Measurements from ENCODE around the gene SLC30A7. TPM values are rescaled to one million over a fixed set of nuclear protein-coding genes. Genes with fewer than 3 reads are reported as not detected.

Gene SLC30A7
- polyA plus RNA-seq, 3 donors = 9.2 to 23.3 (median 17.6) TPM

- WGBS (ENCODE audit: insufficient coverage) = no CpG with 5 or more reads among the region's 2 CpGs
- H3K36me3 ChIP-seq (replicated peaks in 1 of 2; ENCODE audit: control insufficient read depth in 1 of 2, insufficient read depth in 2 of 2, low read length in 2 of 2) = peaks cover 21 to 45% of the 10 kb centered on the region in 2 donors
- no peak overlapping the region for H3K9ac ChIP-seq (ENCODE audit: insufficient read depth, low read length, poor library complexity, severe bottlenecking)
- no peak overlapping the region for H3K27ac ChIP-seq (ENCODE audit: low read depth in 1 of 2, low read length in 2 of 2)
- H2AFZ ChIP-seq (ENCODE audit: insufficient read depth, low read depth, low read length, poor library complexity, severe bottlenecking) = no peak overlapping the region
- H3K27me3 ChIP-seq (ENCODE audit: control insufficient read depth in 2 of 2, insufficient read depth in 2 of 2, low read length in 2 of 2) = no peaks in the 10 kb centered on the region
- no peak overlapping the region for H3K4me3 Mint-ChIP-seq
- no peaks in the 10 kb centered on the region for H3K4me1 ChIP-seq (ENCODE audit: control insufficient read depth in 1 of 2, insufficient read depth in 2 of 2, low read length in 2 of 2)
- intact Hi-C loops (cut with micrococcal nuclease) = no loop called here
- peaks cover 0 to 3% (median 0%) of the 10 kb centered on the region in 7 donors for H3K9me3 Mint-ChIP-seq
- TF ChIP-seq CTCF (IDR thresholded peaks at IDR 0.05) = no peak
- H4K20me1 ChIP-seq (ENCODE audit: insufficient read depth, low read length) = peaks cover 14% of the 10 kb centered on the region
- no peak overlapping the region for H3K27ac Mint-ChIP-seq
- no peaks in the 10 kb centered on the region for H3K9me3 ChIP-seq (replicated peaks in 1 of 2; ENCODE audit: control insufficient read depth in 1 of 2, insufficient read depth in 1 of 2, low read length in 2 of 2)
- DNase-seq = no peak
- H3K79me2 ChIP-seq (ENCODE audit: insufficient read depth, low read length) = no peaks in the 10 kb centered on the region
- H3K4me1 Mint-ChIP-seq = no peaks in the 10 kb centered on the region
- no peak overlapping the region for H3K4me3 ChIP-seq (replicated peaks in 1 of 3; ENCODE audit: low read depth in 2 of 3, low read length in 3 of 3)
- H3K27me3 Mint-ChIP-seq (ENCODE audit: low read depth in 3 of 3) = no peaks in the 10 kb centered on the region
- no peak overlapping the region for H3K4me2 ChIP-seq (replicated peaks; ENCODE audit: extremely low read depth, low read length, poor library complexity, severe bottlenecking)
- H3K36me3 Mint-ChIP-seq = peaks cover 29 to 52% of the 10 kb centered on the region in 2 donors
These were observed 58.3 kb downstream of the SLC30A7 start for GRCh38 chr1:100953960-100954730.

GRCh38 chr1:100955322-100955721 lies 59.4 kb downstream of the SLC30A7 start:
- no peak for DNase-seq
- no peak for TF ChIP-seq CTCF (IDR thresholded peaks at IDR 0.05)
- Histone ChIP-seq H3K27ac (ENCODE audit: low read depth in 1 of 2, low read length in 2 of 2) (no peak overlapping the region), H3K27me3 (ENCODE audit: control insufficient read depth in 2 of 2, insufficient read depth in 2 of 2, low read length in 2 of 2) (no peaks in the 10 kb centered on the region), H3K9me3 (replicated peaks in 1 of 2; ENCODE audit: control insufficient read depth in 1 of 2, insufficient read depth in 1 of 2, low read length in 2 of 2) (no peaks in the 10 kb centered on the region), H2AFZ (ENCODE audit: insufficient read depth, low read depth, low read length, poor library complexity, severe bottlenecking) (no peak overlapping the region), H3K4me1 (ENCODE audit: control insufficient read depth in 1 of 2, insufficient read depth in 2 of 2, low read length in 2 of 2) (no peaks in the 10 kb centered on the region), H3K4me3 (replicated peaks in 1 of 3; ENCODE audit: low read depth in 2 of 3, low read length in 3 of 3) (no peak overlapping the region), H3K4me2 (replicated peaks; ENCODE audit: extremely low read depth, low read length, poor library complexity, severe bottlenecking) (no peak overlapping the region), H3K9ac (ENCODE audit: insufficient read depth, low read length, poor library complexity, severe bottlenecking) (no peak overlapping the region), H3K79me2 (ENCODE audit: insufficient read depth, low read length) (no peaks in the 10 kb centered on the region), H3K36me3 (replicated peaks in 1 of 2; ENCODE audit: control insufficient read depth in 1 of 2, insufficient read depth in 2 of 2, low read length in 2 of 2) (peaks cover 21 to 41% of the 10 kb centered on the region in 2 donors), H4K20me1 (ENCODE audit: insufficient read depth, low read length) (peaks cover 4% of the 10 kb centered on the region)
- Mint-ChIP-seq H3K27me3 (ENCODE audit: low read depth in 3 of 3) (no peaks in the 10 kb centered on the region), H3K4me1 (no peaks in the 10 kb centered on the region), H3K36me3 (peaks cover 28 to 50% of the 10 kb centered on the region in 2 donors), H3K27ac (no peak overlapping the region), H3K9me3 (peaks cover 0 to 3% (median 0%) of the 10 kb centered on the region in 7 donors), H3K4me3 (no peak overlapping the region)
- intact Hi-C loops (cut with micrococcal nuclease) = no loop called here
- WGBS (ENCODE audit: insufficient coverage) = no CpG with 5 or more reads among the region's 1 CpG
